HG02588 (cell line): ENCODE results near the gene HSFY2.
"Not testable (repeated sequence)": the region's sequence is repeated elsewhere in the genome, so short reads cannot be mapped to it uniquely, and the experiment has no call there.

Source experiments
- ATAC-seq: cut with Tn5 transposase; IDR thresholded peaks from one replicate; pipeline ENCODE4 v1.9.1; 2021; ENCODE audit warnings: mild to moderate bottlenecking, moderate library complexity; ENCODE audit not compliant: unreplicated experiment

The HSFY2 gene

GRCh38 chrY:18773635-18774034, at the start of gene HSFY2:
Gene HSFY2 (minus strand): TSS chrY:18773735. CDS start chrY:18773618, 117 bp downstream.
- not testable (repeated sequence) for ATAC-seq

GRCh38 chrY:18815751-18816150, 42.2 kb upstream of the HSFY2 start:
- not testable (repeated sequence) for ATAC-seq

GRCh38 chrY:18788757-18789406, 15.3 kb upstream of the HSFY2 start:
- ATAC-seq, result not testable (repeated sequence)

- ATAC-seq, result not testable (repeated sequence)
Observed at GRCh38 chrY:18754077-18754476, 19.5 kb downstream of the HSFY2 start.

- ATAC-seq, result not testable (repeated sequence)
Observed at GRCh38 chrY:18753133-18753815, 20.3 kb downstream of the HSFY2 start.

- not testable (repeated sequence) for ATAC-seq
Observed at GRCh38 chrY:18723714-18724113, 49.8 kb downstream of the HSFY2 start.
